GM11168 (cell line): ENCODE measurements around the gene CCDC88C.

ENCODE experiments used
- in situ Hi-C: fragments of 300-500 bp; cut with MboI; formaldehyde crosslinking; loops from one replicate; pipeline ENCODE4 v1.12.0; 2022; ENCODE audit warnings: low sequenced_read_pairs; ENCODE audit not compliant: unreplicated experiment

Gene CCDC88C

DNA sequence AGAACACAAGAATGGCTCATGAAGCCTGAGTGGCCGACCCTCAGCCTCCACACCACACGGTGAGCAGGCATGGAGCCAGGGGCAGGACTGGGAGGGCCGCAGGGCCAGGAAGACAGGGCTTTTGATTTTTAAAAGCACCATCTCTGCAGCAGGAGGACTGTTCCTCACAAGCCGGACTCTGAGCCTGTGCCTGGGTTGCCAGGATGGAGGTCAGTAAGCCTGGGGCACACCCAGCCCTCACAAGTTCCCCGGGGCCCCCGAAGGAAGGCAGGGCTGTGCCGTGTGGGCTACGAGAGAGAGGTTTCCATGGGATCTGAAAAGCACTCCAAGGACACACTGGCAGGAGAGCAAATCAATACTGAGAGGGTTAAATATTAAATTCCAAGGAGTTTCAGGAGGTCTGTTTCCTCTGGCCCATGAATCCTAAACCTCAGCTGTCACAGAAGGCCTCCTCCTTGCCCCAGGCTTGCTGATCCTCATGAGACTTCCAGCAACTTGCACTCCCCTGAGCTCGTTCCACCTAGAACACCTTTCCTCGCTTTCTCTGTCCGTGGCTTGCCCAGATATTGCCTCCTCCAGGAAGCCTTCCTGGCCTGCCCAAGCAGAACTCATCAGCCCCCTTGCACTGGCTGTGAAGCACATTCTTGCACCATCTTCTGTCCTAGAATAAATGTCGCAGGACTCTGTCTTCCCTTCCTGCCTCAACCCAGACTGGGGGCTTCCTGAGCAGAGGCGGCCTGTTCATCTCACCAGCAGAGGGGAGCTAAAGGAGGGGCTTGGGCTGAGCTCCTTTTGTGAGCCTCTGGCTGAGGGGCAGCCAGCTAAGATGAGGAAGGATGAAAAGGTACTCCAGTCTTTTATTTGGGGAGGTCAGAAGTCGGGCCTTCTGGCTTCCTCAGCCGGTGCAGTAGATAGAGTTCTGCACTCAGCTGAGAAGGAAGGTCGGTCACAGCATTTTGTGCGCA, 64.6 kb downstream of the CCDC88C start:
- in situ Hi-C loops, result no loop called here

DNA sequence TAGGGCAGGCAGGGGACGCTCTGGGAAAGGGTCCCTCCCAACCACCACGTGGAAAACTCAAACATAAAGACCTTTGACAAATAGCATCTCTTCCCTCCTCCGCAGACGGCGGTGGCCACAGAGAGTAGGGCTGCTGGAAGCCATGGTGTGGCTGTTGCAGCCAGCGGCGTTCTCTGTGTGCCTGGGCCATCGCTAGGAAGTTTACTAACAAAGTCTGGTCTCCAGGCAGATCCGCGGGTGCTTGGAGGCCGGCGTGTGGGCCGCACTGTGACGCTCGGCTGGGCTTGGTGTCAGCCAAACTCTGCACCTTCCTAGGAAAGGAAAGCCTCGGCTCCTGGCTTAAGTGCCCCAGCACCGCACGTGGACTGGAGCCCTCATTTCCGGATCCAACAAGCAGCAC, 65.6 kb downstream of the CCDC88C start:
- in situ Hi-C loops, result no loop called here

DNA sequence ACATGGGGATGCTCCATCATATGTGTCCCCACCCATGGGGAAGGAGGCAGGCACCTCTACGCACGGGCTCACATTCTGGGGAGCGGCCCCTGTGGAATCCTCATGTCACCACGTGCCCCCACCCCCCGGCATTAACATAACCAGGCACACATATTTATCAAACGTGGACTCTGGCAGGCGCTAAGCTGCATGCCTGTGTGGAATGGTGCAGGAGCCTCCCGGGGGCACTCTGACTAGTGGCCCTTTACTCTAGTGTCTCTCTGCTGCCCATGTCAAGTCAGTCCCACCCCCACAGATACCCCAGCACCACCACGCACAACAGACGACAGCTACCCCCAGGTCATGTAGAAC, 66.1 kb downstream of the CCDC88C start:
- in situ Hi-C loops, result no loop called here

DNA sequence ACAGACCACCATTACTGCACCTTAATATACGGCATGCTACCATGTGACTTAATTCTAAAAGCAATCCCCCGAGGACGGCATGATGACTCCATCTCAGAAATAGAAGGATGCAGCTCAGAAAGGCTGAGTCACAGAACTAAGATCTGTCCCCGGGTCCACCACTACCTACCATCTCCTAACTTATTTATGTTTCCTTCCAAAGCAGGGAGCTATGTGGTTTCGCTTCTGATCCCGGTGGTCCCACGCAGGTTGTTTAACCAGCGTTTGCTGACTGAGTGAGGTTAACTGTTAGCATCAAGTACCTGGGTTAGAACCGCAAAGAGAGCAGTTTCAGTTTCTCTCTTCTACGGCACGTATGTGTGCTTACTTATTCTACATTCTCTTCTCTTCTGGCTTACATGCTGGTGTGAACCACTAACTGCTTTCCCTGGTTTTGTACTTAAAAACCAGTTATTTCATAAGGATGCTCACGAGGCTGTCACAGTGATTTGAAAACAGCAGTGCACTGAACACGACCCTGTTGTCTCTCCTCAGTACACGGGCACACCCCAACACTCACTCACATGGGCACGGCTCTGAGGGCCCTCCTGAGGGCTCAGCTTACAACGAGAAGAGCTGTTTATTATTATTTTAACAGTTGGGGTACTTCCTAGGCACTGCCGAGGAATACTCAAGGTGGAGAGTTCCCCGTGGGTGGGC, 66.7 kb downstream of the CCDC88C start:
- in situ Hi-C loops, result no loop called here

DNA sequence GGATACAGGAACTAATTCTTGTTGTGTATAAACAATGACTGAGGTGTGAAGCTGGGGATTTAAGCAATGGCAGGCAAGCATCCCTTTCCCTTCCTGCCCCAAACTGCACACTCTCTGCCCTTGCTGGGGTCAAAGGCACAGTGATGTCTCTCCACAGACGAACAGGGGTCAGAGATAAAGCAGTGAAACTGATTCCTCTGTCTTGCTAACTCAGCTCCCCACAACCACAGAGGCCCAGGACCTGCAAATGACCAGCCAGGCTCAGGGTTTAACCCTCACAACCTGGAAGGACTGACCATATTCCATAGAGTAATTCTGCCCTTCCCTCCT, 67.2 kb downstream of the CCDC88C start:
- in situ Hi-C loops, result no loop called here

DNA sequence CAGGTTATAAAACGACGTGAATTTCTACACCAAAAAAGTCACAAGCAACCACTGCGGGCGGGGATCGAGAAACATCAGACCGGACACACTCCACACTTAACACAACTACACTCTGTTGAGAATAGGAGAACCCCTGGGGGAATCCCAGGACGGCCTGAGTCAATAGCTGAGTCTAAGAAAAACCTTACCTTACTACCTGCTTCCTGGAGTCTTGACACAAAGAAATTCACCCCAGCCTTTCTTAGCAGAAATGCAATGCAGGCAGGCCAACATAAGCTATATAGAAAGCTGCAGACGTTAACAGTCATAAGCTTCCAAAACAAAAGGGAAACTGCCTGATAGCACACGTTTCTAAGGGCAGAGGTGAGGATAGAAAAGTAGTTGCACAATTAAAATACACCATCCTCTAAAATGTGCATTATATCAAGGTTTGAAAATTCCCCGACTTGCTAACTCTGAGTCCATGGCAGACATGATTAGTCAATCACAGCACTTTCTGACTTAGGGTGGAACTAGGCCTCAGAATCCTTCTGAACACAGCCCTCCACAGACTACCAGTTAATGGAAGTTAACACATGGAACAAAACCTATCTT, 68.0 kb downstream of the CCDC88C start:
- in situ Hi-C loops, result no loop called here

DNA sequence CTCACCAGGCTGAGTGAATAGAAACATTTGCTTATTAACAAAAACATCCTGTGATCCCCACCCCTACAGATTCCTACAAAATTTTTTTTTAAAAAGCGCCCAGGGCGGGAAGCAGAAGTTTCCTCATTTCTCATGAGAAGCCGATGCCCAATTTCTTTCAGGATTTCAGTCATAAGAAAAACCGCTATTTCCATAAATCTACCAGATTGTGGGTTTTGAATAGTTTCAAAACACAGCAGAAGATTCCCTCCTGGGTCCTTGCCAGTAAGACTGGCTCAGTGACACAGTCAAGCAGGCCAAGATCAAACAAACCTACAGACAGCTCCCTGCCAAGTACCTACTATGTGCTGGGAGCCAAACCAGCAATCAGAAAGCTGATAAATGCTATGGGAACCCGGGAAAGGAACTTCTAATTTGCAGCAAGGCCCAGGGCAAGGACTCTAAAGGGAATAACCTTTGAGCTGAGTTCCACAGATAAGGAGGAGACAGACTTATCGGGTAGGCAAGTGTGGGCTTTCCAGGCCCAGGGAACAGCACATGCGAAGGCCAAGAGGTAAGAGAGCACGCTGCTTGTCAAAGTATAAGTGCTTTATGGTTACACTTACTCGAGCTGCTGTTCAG, 68.7 kb downstream of the CCDC88C start:
- in situ Hi-C loops, result no loop called here

DNA sequence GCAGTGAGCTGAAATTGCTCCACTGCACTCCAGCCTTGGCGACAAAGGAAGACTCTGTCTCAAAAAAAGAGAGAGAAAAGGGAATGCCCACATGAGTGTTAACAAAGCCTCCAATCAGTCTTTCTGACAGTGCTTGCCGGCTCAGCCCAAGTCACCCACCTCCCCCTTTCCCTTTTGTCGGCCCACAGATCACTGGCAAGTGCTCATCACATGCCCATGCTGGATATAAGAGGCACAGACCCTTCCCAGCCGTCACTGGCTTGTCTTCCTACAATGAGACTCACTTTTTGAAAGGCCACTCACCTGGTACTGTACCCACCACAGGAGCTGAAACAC, 70.8 kb downstream of the CCDC88C start:
- in situ Hi-C loops, result no loop called here

DNA sequence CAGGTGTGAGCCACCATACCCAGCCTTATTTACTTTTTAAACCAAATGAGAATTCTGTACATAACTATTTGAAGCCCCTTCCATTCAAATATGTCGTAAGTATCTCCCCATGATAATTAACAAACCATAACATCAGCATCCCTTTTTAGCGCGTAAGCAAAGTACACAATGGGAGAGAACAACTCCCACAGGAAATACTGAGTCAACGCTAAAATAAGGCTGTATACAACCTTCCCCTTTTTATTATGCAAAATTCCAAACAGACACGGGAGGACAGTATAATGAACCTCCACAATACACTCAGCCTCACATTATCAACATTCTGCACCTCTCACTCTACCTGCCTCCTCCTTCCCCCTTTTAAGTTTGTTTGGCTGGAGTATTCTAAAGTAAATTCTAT, 73.5 kb downstream of the CCDC88C start:
- in situ Hi-C loops, result no loop called here

DNA sequence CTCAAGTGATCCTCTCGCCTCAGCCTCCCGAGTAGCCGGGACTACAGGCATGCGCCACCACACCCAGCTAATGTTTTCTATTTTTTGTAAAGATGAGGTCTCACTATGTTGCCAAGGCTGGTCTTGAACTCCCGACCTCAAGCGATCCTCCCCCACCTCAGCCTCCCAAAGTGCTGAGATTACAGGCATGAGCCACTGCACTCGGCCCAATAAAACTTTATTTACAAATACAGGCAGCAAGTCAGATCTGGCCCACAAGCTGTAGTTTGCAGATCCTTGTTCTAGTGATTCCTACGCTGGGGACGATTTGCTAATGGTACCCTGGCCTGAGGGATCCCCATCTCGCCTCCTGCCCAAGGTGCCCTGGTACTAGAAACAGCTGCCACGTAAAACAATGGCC, 74.6 kb downstream of the CCDC88C start:
- in situ Hi-C loops, result no loop called here

DNA sequence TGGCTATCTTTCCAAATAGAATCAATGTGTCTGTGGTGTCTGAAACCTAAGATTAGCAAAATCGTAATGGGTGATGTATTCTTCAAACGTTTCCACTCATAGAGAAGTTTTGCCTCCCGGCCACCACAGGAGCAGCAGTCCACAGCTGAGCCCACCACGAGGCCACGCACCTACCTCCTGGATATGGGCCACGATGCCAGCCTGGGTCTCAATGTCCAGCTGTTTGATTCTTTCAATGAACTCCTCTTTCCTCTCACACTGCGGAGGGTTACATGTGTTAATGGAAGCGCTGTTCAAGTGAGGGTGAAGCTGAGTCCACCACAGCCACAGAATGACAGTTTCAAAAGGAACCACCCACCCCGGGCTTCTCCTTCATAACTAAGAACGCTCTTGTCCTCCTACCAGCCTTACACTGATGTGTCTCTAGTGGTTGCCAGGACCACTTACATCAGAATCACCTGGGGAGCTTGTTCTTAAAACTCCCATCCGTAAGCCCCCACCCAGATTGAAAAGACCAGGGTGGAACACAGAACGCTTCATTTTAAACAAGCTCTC, 75.3 kb downstream of the CCDC88C start:
- in situ Hi-C loops, result no loop called here

DNA sequence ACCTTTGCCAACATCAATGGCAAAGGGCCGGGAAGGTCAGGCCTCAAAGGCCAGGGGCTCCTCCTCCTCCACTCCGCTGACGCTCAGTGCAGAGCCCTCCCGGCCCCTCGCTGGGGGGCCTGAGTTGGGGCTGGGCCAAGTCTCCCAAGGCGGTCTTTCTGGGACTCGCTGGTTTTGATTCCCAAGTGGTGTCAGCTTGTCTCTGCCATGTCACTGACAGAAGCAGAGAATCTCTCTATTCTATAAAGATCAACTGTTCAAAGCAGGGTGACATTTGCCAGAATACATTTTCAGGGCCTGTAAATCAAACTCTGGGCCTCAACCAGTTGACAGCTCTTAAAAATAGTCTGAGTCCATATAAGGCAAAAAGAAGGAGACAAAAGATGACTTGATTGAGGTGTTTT, 75.9 kb downstream of the CCDC88C start:
- in situ Hi-C loops, result no loop called here

DNA sequence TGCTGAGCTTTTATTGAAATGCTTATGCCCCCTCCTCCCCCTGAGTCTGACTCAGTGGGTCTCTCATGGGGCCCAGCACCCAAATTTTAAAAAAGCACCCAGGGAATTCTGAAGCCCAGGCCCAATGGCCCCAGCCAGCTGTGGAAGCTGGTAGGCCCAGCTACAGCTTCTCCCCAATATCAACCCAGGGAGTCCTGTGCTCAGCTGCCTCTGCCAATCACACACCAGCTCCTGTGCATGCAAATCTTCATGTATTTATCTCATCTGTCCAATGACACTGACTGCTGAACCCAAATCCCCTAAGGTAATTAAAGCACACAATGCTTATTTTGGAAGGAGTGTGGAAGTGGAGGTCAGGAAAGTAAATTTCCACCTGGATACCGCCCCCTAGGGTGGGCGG, 76.3 kb downstream of the CCDC88C start:
- in situ Hi-C loops, result no loop called here

DNA sequence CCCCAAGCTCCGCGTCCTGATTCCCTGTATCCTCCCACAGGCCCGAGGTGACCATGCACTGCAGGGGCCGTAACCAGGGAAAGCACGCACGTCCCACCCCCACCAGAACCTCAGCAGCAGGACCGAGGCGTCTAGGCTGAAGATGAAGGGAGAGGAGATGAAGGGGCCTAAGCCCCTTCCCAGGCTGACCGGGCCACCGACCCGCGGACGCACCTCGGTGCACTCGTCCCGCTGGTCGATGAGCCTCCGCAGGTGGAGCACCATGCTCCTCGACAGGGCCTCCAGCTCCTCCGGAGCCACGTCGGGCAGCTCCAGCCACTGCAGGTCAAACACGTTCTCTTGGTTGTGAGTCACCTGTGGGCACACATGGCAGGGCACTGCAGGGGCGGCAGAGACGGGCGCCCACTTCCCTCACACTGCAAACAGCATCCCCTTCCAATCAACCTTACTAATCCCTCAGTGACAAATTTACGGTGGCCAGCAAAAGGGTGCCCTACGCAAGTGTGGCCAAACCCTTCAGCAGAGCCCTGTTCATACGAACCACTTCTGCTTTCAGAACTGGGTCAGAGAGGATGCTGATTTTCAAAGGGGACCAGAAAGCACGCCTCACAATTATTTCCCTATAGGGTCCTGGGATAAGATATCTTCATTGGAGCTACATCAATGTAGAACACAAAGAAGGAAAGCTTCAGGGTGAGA, 77.8 kb downstream of the CCDC88C start:
- in situ Hi-C loops, result no loop called here

DNA sequence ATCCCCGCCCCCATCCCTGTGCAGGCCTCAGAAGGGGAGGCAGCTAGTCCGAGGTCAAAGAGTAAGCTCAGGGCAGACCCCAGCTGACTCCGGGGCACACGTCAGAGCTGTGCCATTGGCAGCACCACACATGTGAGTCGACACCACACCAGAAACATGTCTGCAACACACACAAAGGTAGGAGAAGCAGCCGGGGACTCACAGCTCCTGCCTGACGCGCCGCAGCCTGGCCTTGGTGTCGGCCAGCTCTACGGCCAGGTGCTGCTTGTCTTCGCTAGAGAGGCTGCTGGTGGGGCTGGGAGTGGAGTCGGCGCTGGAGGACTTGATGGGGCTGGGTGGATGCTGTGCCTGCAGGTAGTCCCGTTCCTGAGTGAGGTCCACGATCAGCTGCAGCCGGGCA, 78.5 kb downstream of the CCDC88C start:
- in situ Hi-C loops, result no loop called here

DNA sequence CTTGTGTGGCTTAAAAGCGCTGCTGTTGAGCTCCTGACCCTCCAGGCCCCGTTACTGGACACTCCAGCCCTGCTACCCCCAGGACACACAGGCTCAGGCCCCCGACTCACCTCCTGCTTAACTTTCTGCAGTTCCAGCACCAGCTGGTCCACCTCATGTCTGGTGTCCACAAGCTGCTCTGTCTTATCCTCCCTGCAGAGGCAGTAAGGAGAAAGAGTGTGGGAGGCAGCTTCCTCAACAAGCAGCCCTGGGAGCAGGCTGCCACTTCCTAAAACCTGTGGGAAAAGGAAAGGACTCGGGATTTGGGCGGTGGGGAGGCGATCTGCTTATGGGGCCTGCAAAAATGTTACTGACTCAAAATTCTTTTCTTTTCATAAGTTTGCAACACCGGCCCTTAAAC, 79.2 kb downstream of the CCDC88C start:
- in situ Hi-C loops, result no loop called here

DNA sequence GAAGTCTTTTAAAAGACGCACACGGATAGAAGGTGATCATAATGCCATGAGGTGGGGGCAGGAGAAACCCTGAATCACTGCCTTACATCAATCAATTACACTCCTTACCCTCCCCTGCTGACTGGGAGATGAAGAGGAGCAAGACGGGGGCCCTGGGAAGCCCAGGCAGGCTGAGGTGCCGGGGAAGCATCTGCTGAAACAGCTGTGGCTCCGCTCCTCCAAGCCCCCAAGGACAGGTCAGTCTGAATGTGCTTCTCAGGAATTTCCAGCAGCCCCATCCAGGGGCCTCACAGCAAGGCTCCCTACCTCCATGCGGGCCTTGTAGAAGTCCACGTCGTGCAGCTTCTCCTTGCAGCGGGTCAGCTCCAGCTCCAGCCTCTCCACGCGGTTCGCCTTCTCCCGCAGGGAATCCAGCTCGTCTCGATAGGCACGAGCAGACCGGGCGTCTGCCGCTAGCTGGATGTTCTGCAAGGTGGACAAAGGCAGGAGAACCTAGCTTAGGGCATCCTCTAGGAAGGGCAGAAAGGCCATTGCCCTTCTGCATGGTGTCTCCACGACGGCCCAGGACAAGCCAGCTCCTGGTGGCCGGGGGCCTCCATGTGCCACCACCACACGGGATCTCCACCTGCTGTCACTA, 79.8 kb downstream of the CCDC88C start:
- in situ Hi-C loops, result no loop called here

DNA sequence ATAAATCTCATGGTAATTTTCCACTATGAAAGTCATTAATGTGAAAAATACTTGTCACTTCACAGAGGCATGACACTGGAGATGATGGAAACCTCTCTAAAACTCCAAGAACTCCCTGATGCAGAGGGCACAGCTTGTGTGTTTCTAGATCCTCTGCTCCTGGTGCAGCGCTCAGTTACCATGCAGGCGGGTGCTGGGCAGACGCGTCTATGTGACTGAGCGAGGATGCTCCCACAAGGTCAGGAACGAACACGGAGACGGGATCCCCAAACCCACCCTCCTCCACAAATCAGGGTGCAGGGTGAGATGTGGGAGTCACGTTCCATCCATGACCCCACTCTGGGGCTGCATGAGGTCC, 81.5 kb downstream of the CCDC88C start:
- in situ Hi-C loops, result no loop called here

DNA sequence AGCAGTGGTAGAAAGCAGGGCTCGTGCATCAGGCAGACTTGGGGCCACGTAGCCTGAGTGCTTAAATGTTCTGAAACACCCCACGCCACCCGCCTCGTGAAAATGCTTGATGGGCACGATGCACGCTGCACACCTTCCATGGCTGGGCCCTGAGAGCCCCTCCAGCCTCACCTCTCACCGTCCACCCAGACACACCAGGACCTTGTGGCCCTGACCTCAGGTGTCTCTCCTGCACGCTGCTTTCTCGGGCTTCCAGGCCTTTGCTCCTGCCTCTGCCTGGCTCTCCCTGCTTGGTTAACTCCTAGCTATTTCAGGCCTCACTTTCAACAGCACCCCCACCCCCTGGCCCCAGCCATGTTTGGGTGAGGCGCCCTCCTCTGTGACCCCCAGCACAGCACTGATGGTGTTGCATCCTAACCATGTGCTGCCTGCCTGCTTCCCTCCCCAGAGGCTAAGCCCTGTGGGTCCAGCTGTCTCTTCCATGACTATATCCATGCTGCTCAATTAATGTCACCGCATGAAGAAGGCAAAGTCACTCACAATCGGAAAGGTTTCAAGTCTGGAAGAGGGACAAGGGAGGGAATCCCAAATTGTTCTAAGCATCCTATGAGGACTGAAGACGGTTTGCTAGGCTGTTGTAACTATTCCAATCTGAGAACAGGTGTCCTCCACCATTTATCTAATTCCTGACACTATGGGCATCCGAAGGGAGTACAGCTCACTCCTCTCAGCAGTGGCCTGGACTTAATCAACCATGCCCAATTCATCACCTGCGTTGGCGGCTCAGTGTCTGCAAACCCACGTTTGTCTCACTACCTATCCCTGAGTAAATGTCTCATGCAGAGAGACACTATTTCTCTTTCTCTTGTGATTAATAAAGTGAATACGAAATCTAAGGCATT, 82.2 kb downstream of the CCDC88C start:
- in situ Hi-C loops, result no loop called here
